Ascending aorta (tissue), 2 donors: Measurements from ENCODE around the gene TARDBP. TPM values are rescaled to one million over a fixed set of nuclear protein-coding genes. Genes with fewer than 3 reads are reported as not detected.
"Not testable (repeated sequence)": the region's sequence is repeated elsewhere in the genome, so short reads cannot be mapped to it uniquely, and the experiment has no call there.

Experiments used
- DNase-seq, 2 donors: peaks; one replicate each; pipeline ENCODE4 v3.0.0-alpha.2; 2019; ENCODE audit warnings: low spot score in 2 of 2
- H3K27ac ChIP-seq, 2 donors: fragments of 200-600 bp; sonication (generic); one replicate each; pipeline ENCODE4 v1.5.1; 2016 to 2017; ENCODE audit warnings: mild to moderate bottlenecking in 1 of 2
- H3K27me3 ChIP-seq: fragments of 200-600 bp; sonication (generic); one replicate; pipeline ENCODE4 v1.5.1; 2017
- H3K36me3 ChIP-seq, 2 donors: fragments of 200-600 bp; sonication (generic); one replicate each; pipeline ENCODE4 v1.5.1; 2016
- H3K4me1 ChIP-seq, 2 donors: fragments of 200-600 bp; sonication (generic); one replicate each; pipeline ENCODE4 v1.5.1; 2016 to 2017; ENCODE audit warnings: mild to moderate bottlenecking in 1 of 2
- H3K4me3 ChIP-seq, 2 donors: fragments of 200-600 bp; sonication (generic); one replicate each; pipeline ENCODE4 v1.5.1; 2016 to 2017; ENCODE audit warnings: mild to moderate bottlenecking in 1 of 2
- H3K9me3 ChIP-seq, 2 donors: fragments of 200-600 bp; sonication (generic); one replicate each; pipeline ENCODE4 v1.5.1; 2016
- intact Hi-C: fragments of 100-400 bp; cut with DNase I; formaldehyde crosslinking; loops from one replicate; pipeline ENCODE4 v1.15.1; 2023
- total RNA-seq: library from RNA; depleted of rRNA; stranded (reverse); fragments of >200 nt; gene quantifications from one replicate; pipeline ENCODE4 v1.1.0, GENCODE V29; 2016
- TF ChIP-seq, protein P1 (sequence below), 3 experiments: fragments of 200-600 bp in 2 of 3; fragments of 450-650 bp in 1 of 3; sonication (generic) in 2 of 3; IDR thresholded peaks; one replicate each; pipeline ENCODE4 v1.5.1; 2016 to 2019; ENCODE audit warnings: antibody characterized with exemption in 3 of 3, mild to moderate bottlenecking in 1 of 3, moderate library complexity in 1 of 3

The TARDBP gene
- total RNA-seq, 1 donor from 2014 or later = 83.5 TPM

DNA sequence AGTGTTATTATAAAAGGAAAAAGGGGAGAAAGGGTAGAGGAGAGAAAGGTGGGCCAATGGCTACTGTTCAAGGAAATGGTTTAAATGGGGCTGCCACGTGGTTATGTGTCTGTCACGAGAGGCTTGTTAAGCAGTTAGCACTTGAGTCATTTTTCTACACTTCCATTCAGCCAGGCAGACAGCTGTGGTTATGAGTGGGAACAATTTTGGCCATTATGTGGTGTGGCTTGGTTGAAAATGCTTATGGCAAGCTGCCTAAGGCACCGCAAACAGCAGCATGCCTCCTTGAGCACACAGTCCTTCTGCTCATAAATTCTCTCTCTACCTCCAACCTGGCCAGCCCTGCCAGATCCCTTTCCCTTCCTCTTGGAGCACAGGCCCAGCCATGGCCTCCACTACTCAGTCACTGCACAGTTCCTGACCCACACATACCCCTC is 50.5 kb downstream of the TARDBP start:
- Histone ChIP-seq H3K4me1 (peaks cover 11 to 16% of the 10 kb centered on the region in 2 donors), H3K27me3 (no peaks in the 10 kb centered on the region), H3K27ac (no peak overlapping the region), H3K9me3 (no peaks in the 10 kb centered on the region), H3K4me3 (no peak overlapping the region), H3K36me3 (peaks cover 32 to 37% of the 10 kb centered on the region in 2 donors)
- intact Hi-C loops = no loop called here
- TF ChIP-seq, protein P1, sequence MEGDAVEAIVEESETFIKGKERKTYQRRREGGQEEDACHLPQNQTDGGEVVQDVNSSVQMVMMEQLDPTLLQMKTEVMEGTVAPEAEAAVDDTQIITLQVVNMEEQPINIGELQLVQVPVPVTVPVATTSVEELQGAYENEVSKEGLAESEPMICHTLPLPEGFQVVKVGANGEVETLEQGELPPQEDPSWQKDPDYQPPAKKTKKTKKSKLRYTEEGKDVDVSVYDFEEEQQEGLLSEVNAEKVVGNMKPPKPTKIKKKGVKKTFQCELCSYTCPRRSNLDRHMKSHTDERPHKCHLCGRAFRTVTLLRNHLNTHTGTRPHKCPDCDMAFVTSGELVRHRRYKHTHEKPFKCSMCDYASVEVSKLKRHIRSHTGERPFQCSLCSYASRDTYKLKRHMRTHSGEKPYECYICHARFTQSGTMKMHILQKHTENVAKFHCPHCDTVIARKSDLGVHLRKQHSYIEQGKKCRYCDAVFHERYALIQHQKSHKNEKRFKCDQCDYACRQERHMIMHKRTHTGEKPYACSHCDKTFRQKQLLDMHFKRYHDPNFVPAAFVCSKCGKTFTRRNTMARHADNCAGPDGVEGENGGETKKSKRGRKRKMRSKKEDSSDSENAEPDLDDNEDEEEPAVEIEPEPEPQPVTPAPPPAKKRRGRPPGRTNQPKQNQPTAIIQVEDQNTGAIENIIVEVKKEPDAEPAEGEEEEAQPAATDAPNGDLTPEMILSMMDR (IDR thresholded peaks at IDR 0.05) = no peak
- no peak for DNase-seq

DNA sequence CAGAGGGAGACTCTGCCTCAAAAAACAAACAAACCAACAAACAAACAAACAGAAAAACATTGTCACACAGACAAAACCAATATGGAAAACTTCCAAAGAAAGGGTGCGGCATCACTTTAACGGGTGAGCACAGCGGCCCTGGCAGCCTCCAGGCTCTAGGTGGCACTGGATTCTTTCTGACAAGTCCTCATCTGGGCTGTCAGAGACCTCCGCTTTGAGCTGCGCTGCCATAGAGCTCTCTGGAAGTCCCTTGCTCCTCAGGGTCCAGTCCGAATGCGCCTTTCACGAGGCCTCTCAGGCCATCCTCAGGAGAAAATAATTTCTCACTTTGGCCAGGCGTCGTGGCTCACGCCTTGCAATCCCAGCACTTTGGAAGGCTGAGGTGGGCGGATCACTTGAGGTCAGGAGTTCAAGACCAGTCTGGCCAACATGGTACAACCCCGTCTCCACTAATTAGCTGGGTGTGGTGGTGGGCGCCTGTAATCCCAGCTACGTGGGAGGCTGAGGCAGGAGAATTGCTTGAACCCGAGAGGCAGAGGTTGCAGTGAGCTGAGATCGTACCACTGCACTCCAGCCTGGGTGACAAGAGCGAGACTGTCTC is 51.6 kb downstream of the TARDBP start:
- peaks cover 43 to 47% of the 10 kb centered on the region in 2 donors for H3K36me3 ChIP-seq
- intact Hi-C loops, H3K9me3 ChIP-seq, H3K4me3 ChIP-seq, DNase-seq, H3K27ac ChIP-seq, H3K27me3 ChIP-seq: not testable (repeated sequence)
- H3K4me1 ChIP-seq = peaks cover 5 to 13% of the 10 kb centered on the region in 2 donors

DNA sequence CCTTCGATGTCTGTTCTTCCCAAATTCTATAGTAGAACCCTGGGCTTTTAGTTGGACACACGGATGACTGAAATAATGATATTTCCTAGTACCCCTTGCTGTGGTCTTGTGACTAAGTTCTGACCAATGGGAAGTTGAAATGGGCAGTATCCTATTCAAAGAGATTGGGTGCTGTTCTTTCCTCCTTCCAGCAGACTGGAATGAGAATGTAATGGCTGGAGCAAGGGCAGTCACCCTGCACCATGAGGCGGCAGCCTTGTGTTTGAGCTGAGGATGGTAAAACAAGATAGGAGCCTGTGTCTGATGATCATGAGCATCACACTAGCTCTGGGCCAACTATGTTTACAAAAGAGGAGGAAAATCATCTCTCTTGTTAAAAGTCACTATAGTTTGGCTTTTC is 52.5 kb downstream of the TARDBP start:
- H3K4me1 ChIP-seq = peaks cover 5 to 10% of the 10 kb centered on the region in 2 donors
- no peak for DNase-seq
- no peaks in the 10 kb centered on the region for H3K9me3 ChIP-seq
- H3K27me3 ChIP-seq = no peaks in the 10 kb centered on the region
- peaks cover 52 to 56% of the 10 kb centered on the region in 2 donors for H3K36me3 ChIP-seq
- no peak overlapping the region for H3K27ac ChIP-seq
- H3K4me3 ChIP-seq = no peak overlapping the region
- TF ChIP-seq, protein P1 (IDR thresholded peaks at IDR 0.05) = no peak
- intact Hi-C loops = no loop called here

DNA sequence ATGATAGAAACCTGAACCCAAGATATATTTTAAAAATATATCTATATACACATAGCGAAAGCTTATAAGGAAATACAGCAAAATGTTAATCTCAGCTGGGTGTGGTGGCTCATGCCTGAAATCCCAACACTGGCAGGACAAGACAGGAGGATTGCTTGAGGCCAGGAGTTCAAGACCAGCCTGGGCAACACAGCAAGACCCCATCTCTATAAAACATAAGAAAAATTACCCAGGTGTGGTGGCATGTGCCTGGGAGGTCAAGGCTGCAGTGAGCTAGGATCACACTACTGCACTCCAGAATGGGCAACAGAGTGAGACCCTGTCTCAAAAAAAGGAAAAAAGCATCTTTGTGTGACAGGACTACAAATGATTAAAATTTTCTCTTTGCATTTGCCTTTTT is 53.3 kb downstream of the TARDBP start:
- H3K4me3 ChIP-seq = no peak overlapping the region
- H3K27me3 ChIP-seq = no peaks in the 10 kb centered on the region
- intact Hi-C loops = no loop called here
- peaks cover 4 to 8% of the 10 kb centered on the region in 2 donors for H3K4me1 ChIP-seq
- no peak for DNase-seq
- H3K27ac ChIP-seq = no peak overlapping the region
- no peaks in the 10 kb centered on the region for H3K9me3 ChIP-seq
- peaks cover 53 to 64% of the 10 kb centered on the region in 2 donors for H3K36me3 ChIP-seq
- TF ChIP-seq, protein P1 (IDR thresholded peaks at IDR 0.05) = no peak

DNA sequence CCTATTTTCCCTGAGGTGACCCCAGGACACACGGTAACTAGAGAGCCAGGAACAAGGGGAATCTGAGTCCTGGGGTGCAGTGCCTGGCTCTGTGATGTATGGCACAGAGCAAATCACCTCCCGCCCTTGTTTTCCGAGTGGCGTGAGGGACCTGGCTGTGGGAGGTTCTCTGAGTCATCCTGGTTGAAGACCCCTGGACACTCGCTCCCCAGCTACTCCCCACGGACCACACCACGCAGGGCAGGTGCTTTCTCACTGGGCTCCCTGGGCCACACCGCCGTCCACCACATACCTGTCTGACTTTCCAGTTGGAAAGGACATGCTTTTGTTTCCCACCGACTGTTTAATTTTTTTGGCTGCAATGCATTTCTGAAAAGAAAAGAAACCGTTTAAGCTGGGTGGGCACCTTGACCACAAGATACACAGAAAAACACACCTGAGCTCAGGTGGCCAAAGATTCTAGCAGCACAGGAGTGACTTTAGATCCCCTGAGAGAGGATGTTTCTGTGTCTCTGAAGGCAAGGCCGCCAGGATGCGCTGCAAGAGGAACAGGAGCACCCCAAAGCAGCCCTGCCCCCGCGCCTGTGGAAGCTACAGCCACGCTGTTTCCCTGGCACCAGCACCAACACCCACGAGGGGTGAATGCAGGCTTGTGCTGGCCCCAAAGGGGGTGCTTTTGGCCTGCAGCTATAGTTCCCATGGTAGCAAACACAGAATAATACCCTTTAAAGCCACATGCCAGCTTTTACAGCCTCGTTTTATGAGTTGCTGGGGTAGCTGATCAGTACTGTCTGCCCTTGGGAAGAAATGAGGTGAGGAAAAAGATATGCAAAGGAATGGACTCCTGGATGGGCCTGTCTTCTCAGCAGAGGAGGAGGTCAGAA is 55.5 kb downstream of the TARDBP start:
- Histone ChIP-seq H3K36me3 (peaks cover 70 to 86% of the 10 kb centered on the region in 2 donors), H3K27ac (no peak overlapping the region), H3K4me1 (no peaks in the 10 kb centered on the region), H3K4me3 (no peak overlapping the region), H3K9me3 (no peaks in the 10 kb centered on the region), H3K27me3 (no peaks in the 10 kb centered on the region)
- DNase-seq = no peak
- TF ChIP-seq, protein P1 (IDR thresholded peaks at IDR 0.05) = no peak
- intact Hi-C loops = no loop called here
